ENCODE results near the gene EPHA7. TPM values are rescaled to one million over a fixed set of nuclear protein-coding genes. Genes with fewer than 3 reads are reported as not detected.
A peak's percentile ranks its signal among the peaks of the same experiment; 100 is the strongest.

The EPHA7 gene
- total RNA-seq, 1 donor from 2014 or later: 424 TPM

GRCh38 chr6:93418408-93419303 lies 703 bp downstream of the EPHA7 start:
- H3K4me3 Mint-ChIP-seq (ENCODE audit: unreplicated experiment): peak overlapping the region; percentile 99
- peaks cover 24% of the 10 kb centered on the region for H3K36me3 Mint-ChIP-seq (ENCODE audit: unreplicated experiment)
- DNase-seq (ENCODE audit: extremely low spot score, unreplicated experiment): peak; percentile 86
- peaks cover 40% of the 10 kb centered on the region for H3K4me1 Mint-ChIP-seq (ENCODE audit: unreplicated experiment)
- peak overlapping the region; percentile 97 for H3K27ac Mint-ChIP-seq (ENCODE audit: unreplicated experiment)
- no peaks in the 10 kb centered on the region for H3K27me3 Mint-ChIP-seq (ENCODE audit: unreplicated experiment)
- peak; percentile 18 for TF ChIP-seq CTCF (IDR thresholded peaks at IDR 0.05)
- no peaks in the 10 kb centered on the region for H3K9me3 Mint-ChIP-seq (ENCODE audit: unreplicated experiment)

GRCh38 chr6:93418033-93418407 lies 1.3 kb downstream of the EPHA7 start:
- Mint-ChIP-seq H3K36me3 (ENCODE audit: unreplicated experiment) (peaks cover 27% of the 10 kb centered on the region), H3K4me1 (ENCODE audit: unreplicated experiment) (peaks cover 42% of the 10 kb centered on the region), H3K27me3 (ENCODE audit: unreplicated experiment) (no peaks in the 10 kb centered on the region), H3K27ac (ENCODE audit: unreplicated experiment) (peak overlapping the region; percentile 95), H3K4me3 (ENCODE audit: unreplicated experiment) (peak overlapping the region; percentile 99), H3K9me3 (ENCODE audit: unreplicated experiment) (no peaks in the 10 kb centered on the region)
- DNase-seq (ENCODE audit: extremely low spot score, unreplicated experiment): no peak
- no peak for TF ChIP-seq CTCF (IDR thresholded peaks at IDR 0.05)

DNA sequence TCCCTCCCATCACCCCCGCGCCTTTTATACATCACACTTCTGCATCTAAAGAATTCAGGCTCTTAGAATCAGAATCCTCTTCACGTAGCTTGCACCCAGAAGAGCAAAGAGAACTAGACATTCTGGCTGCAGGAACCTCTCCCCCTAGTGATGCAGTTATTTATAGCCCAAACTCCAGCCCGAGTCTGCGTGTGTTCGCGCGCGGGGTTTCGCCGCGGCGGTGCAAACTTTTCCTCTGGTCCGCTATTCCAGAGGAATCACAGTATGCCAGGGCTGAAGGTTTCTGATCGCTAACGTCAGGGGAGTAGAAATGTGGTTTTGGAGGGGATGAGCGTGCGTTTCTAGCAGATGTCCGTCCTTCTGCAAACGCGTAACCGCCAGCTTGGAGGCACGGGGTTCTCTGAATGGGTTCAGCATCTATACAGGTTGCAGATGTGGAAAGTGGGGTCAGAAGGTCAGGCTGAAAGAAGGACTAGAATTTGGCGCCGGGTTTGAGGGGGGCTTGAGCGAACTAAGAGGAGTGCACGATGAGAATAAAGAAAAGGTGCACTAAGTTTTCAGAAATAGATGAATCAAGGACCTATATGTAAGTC lies 1.8 kb downstream of the EPHA7 start:
- Mint-ChIP-seq H3K9me3 (ENCODE audit: unreplicated experiment) (no peaks in the 10 kb centered on the region), H3K4me3 (ENCODE audit: unreplicated experiment) (peak overlapping the region; percentile 99), H3K4me1 (ENCODE audit: unreplicated experiment) (peaks cover 40% of the 10 kb centered on the region), H3K27ac (ENCODE audit: unreplicated experiment) (peak overlapping the region; percentile 95), H3K36me3 (ENCODE audit: unreplicated experiment) (peaks cover 30% of the 10 kb centered on the region), H3K27me3 (ENCODE audit: unreplicated experiment) (no peaks in the 10 kb centered on the region)
- peak; percentile 1 for TF ChIP-seq CTCF (IDR thresholded peaks at IDR 0.05)
- DNase-seq (ENCODE audit: extremely low spot score, unreplicated experiment): no peak

- Mint-ChIP-seq H3K9me3 (ENCODE audit: unreplicated experiment) (no peaks in the 10 kb centered on the region), H3K27me3 (ENCODE audit: unreplicated experiment) (no peaks in the 10 kb centered on the region), H3K27ac (ENCODE audit: unreplicated experiment) (peak overlapping the region; percentile 95), H3K4me3 (ENCODE audit: unreplicated experiment) (peak overlapping the region; percentile 99), H3K36me3 (ENCODE audit: unreplicated experiment) (peaks cover 33% of the 10 kb centered on the region), H3K4me1 (ENCODE audit: unreplicated experiment) (peaks cover 37% of the 10 kb centered on the region)
- TF ChIP-seq CTCF (IDR thresholded peaks at IDR 0.05): no peak
- DNase-seq (ENCODE audit: extremely low spot score, unreplicated experiment): peak; percentile 87
Measured at GRCh38 chr6:93416571-93417420, 2.6 kb downstream of the EPHA7 start.
